WTC11 (cell line): ENCODE results near the gene ATOX1.

Experiments
- ATF3 ChIP-seq: sonication (generic); formaldehyde crosslinking; conservative IDR thresholded peaks from 2 replicates; pipeline ENCODE4 v1.8.1; 2022; ENCODE audit warnings: mild to moderate bottlenecking, missing genetic modification reagents
- CREB1 ChIP-seq: sonication (generic); formaldehyde crosslinking; IDR thresholded peaks from 2 replicates; pipeline ENCODE4 v1.8.0; 2023; ENCODE audit warnings: mild to moderate bottlenecking, missing genetic modification reagents
- CTCF ChIP-seq: fragments of 200-600 bp; IDR thresholded peaks from 2 replicates; pipeline ENCODE4 v1.8.0; 2022; ENCODE audit warnings: antibody characterized with exemption
- HMGXB4 ChIP-seq: sonication (generic); formaldehyde crosslinking; IDR thresholded peaks from 2 replicates; pipeline ENCODE4 v1.8.1; 2023; ENCODE audit warnings: mild to moderate bottlenecking, moderate library complexity, missing genetic modification reagents
- NR3C1 ChIP-seq: sonication (generic); formaldehyde crosslinking; conservative IDR thresholded peaks from 2 replicates; pipeline ENCODE4 v1.8.1; 2023; ENCODE audit warnings: low read depth, mild to moderate bottlenecking, missing genetic modification reagents
- PRDM15 ChIP-seq: sonication (generic); formaldehyde crosslinking; IDR thresholded peaks from 2 replicates; pipeline ENCODE4 v1.8.0; 2022; ENCODE audit warnings: missing genetic modification reagents
- ZNF121 ChIP-seq: sonication (generic); formaldehyde crosslinking; IDR thresholded peaks from 2 replicates; pipeline ENCODE4 v1.8.0; 2023; ENCODE audit warnings: missing genetic modification reagents
- ZNF232 ChIP-seq: sonication (generic); formaldehyde crosslinking; IDR thresholded peaks from 2 replicates; pipeline ENCODE4 v1.8.0; 2022; ENCODE audit warnings: mild to moderate bottlenecking, missing genetic modification reagents

GRCh38 chr5:151700296-151700695, 58.1 kb downstream of the ATOX1 start:
- TF ChIP-seq CTCF (no peak), ZNF232 (CRISPR knock-in tag) (no peak), PRDM15 (CRISPR knock-in tag) (no peak), NR3C1 (CRISPR knock-in tag) (no peak), ATF3 (CRISPR knock-in tag) (no peak), ZNF121 (no peak), HMGXB4 (CRISPR knock-in tag) (no peak), CREB1 (no peak)
